Measurements from ENCODE around the gene GAL. TPM values are rescaled to one million over a fixed set of nuclear protein-coding genes. Genes with fewer than 3 reads are reported as not detected.

Gene GAL
- total RNA-seq, 4 donors from 2014 or later: 3.1 TPM; not detected in 3

- Histone ChIP-seq H3K27me3 (no peaks in the 10 kb centered on the region), H3K4me3 (replicated peaks in 1 of 3) (no peak overlapping the region), H3K4me1 (no peaks in the 10 kb centered on the region), H3K36me3 (no peaks in the 10 kb centered on the region), H3K9me3 (no peaks in the 10 kb centered on the region), H3K27ac (no peak overlapping the region)
- DNase-seq: no peak
- WGBS, 2 donors: 80 to 88% methylated on average over 4 of the region's 4 CpGs
- intact Hi-C loops (cut with DNase I): no loop called here
- TF ChIP-seq CTCF (IDR thresholded peaks at IDR 0.05) (no peak), POLR2A (IDR thresholded peaks at IDR 0.05) (no peak)
Measured at GRCh38 chr11:68724293-68724692, 39.9 kb downstream of the GAL start.

- H3K27me3 ChIP-seq: no peaks in the 10 kb centered on the region
- DNase-seq: no peak
- H3K27ac ChIP-seq: no peak overlapping the region
- no peaks in the 10 kb centered on the region for H3K9me3 ChIP-seq
- no peaks in the 10 kb centered on the region for H3K4me1 ChIP-seq
- 69 to 79% methylated on average over 6 of the region's 6 CpGs for WGBS, 2 donors
- TF ChIP-seq CTCF (IDR thresholded peaks at IDR 0.05) (no peak), POLR2A (IDR thresholded peaks at IDR 0.05) (no peak)
- H3K36me3 ChIP-seq: no peaks in the 10 kb centered on the region
- intact Hi-C loops (cut with DNase I): no loop called here
- H3K4me3 ChIP-seq (replicated peaks in 1 of 3): no peak overlapping the region
Measured at GRCh38 chr11:68727783-68728182, 43.4 kb downstream of the GAL start.

- no peaks in the 10 kb centered on the region for H3K36me3 ChIP-seq
- 89 to 90% methylated on average over 7 of the region's 7 CpGs for WGBS, 2 donors
- no peaks in the 10 kb centered on the region for H3K4me1 ChIP-seq
- TF ChIP-seq CTCF (IDR thresholded peaks at IDR 0.05) (no peak), POLR2A (IDR thresholded peaks at IDR 0.05) (no peak)
- H3K27ac ChIP-seq: no peak overlapping the region
- H3K4me3 ChIP-seq (replicated peaks in 1 of 3): no peak overlapping the region
- H3K27me3 ChIP-seq: no peaks in the 10 kb centered on the region
- H3K9me3 ChIP-seq: no peaks in the 10 kb centered on the region
- intact Hi-C loops (cut with DNase I): no loop called here
- DNase-seq: no peak
Measured at GRCh38 chr11:68734111-68734510, 49.8 kb downstream of the GAL start.

GRCh38 chr11:68735125-68735524 is 50.8 kb downstream of the GAL start:
- 84% methylated on average over 6 of the region's 6 CpGs for WGBS, 2 donors
- intact Hi-C loops (cut with DNase I): no loop called here

GRCh38 chr11:68735646-68736045 is 51.3 kb downstream of the GAL start:
- H3K27ac ChIP-seq: no peak overlapping the region
- intact Hi-C loops (cut with DNase I): no loop called here
- no peak overlapping the region for H3K4me3 ChIP-seq (replicated peaks in 1 of 3)
- no peaks in the 10 kb centered on the region for H3K27me3 ChIP-seq
- 92 to 94% methylated on average over 6 of the region's 6 CpGs for WGBS, 2 donors
- H3K36me3 ChIP-seq: no peaks in the 10 kb centered on the region
- H3K9me3 ChIP-seq: no peaks in the 10 kb centered on the region
- no peaks in the 10 kb centered on the region for H3K4me1 ChIP-seq
- TF ChIP-seq POLR2A (IDR thresholded peaks at IDR 0.05): no peak
- no peak for TF ChIP-seq CTCF (IDR thresholded peaks at IDR 0.05)
- DNase-seq: no peak

More at GRCh38 chr11:68735125-68735524, 50.8 kb downstream of the GAL start:
- no peaks in the 10 kb centered on the region for H3K9me3 ChIP-seq
- no peak overlapping the region for H3K4me3 ChIP-seq (replicated peaks in 1 of 3)
- TF ChIP-seq POLR2A (IDR thresholded peaks at IDR 0.05): no peak
- no peak for DNase-seq
- no peaks in the 10 kb centered on the region for H3K36me3 ChIP-seq
- no peaks in the 10 kb centered on the region for H3K27me3 ChIP-seq
- H3K27ac ChIP-seq: no peak overlapping the region
- no peaks in the 10 kb centered on the region for H3K4me1 ChIP-seq

Other genes with a start within 250 kb of the GAL start
- gene PPP6R3, start 223.8 kb upstream of the GAL start, total RNA-seq: 100 to 1,000 TPM; 238 to 334 (median 268) TPM
- 10 to 100 TPM in 1 of 4 donors, 1 to 10 TPM in 3; 2.1 to 10.6 (median 5.8) TPM for gene TESMIN, start 67.0 kb downstream of the GAL start, total RNA-seq
- 10 to 100 TPM; 29.9 to 58.0 (median 43.8) TPM for gene CPT1A, start 157.4 kb downstream of the GAL start, total RNA-seq
- 10 to 100 TPM; 24.0 to 86.6 (median 65.6) TPM for gene MRPL21, start 219.3 kb downstream of the GAL start, total RNA-seq
- 10 to 100 TPM; 10.2 to 18.4 (median 11.7) TPM for gene IGHMBP2, start 219.3 kb downstream of the GAL start, total RNA-seq